ENCODE data around the gene AJAP1.

GRCh38 chr1:4762146-4762545 lies 107.7 kb downstream of the AJAP1 start:
- TF ChIP-seq, protein P1, sequence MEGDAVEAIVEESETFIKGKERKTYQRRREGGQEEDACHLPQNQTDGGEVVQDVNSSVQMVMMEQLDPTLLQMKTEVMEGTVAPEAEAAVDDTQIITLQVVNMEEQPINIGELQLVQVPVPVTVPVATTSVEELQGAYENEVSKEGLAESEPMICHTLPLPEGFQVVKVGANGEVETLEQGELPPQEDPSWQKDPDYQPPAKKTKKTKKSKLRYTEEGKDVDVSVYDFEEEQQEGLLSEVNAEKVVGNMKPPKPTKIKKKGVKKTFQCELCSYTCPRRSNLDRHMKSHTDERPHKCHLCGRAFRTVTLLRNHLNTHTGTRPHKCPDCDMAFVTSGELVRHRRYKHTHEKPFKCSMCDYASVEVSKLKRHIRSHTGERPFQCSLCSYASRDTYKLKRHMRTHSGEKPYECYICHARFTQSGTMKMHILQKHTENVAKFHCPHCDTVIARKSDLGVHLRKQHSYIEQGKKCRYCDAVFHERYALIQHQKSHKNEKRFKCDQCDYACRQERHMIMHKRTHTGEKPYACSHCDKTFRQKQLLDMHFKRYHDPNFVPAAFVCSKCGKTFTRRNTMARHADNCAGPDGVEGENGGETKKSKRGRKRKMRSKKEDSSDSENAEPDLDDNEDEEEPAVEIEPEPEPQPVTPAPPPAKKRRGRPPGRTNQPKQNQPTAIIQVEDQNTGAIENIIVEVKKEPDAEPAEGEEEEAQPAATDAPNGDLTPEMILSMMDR (IDR thresholded peaks at IDR 0.05; ENCODE audit: poor library complexity, severe bottlenecking): no peak
- TF ChIP-seq EZH2 (IDR thresholded peaks at IDR 0.05; ENCODE audit: borderline replicate concordance, insufficient read depth, low read length, poor library complexity, severe bottlenecking) (no peak), MXI1 (conservative IDR thresholded peaks at IDR 0.05; ENCODE audit: poor library complexity, severe bottlenecking) (no peak), POLR2AphosphoS5 (IDR thresholded peaks at IDR 0.05) (no peak), RAD21 (conservative IDR thresholded peaks at IDR 0.05) (no peak), EP300 (conservative IDR thresholded peaks at IDR 0.05; ENCODE audit: poor library complexity, severe bottlenecking) (no peak), TAF1 (IDR thresholded peaks at IDR 0.05; ENCODE audit: low read depth) (no peak), REST (IDR thresholded peaks at IDR 0.05; ENCODE audit: borderline replicate concordance) (no peak), SMC3 (conservative IDR thresholded peaks at IDR 0.05; ENCODE audit: poor library complexity) (no peak)

Measured in neural cell (in vitro differentiated cells).